PFSK-1 (cell line): Measurements from ENCODE around the gene RSRC1.

Source experiments
- POLR2AphosphoS5 ChIP-seq: IDR thresholded peaks from 2 replicates; pipeline ENCODE4 v1.6.1; 2012; ENCODE audit warnings: low read depth, mild to moderate bottlenecking, control low read depth, low read length, moderate library complexity
- TF ChIP-seq, protein P1 (sequence below), 2 experiments: IDR thresholded peaks; 2 replicates each; pipeline versions ENCODE4 v1.6.1 to v1.8.0; 2011 to 2012; ENCODE audit warnings: low read depth in 2 of 2, low read length in 2 of 2, control low read depth in 1 of 2, inconsistent platforms in 1 of 2, mild to moderate bottlenecking in 1 of 2, moderate library complexity in 1 of 2; ENCODE audit not compliant: insufficient read depth in 1 of 2

GRCh38 chr3:158407844-158408517, 298.1 kb downstream of the RSRC1 start:
- TF ChIP-seq, protein P1, sequence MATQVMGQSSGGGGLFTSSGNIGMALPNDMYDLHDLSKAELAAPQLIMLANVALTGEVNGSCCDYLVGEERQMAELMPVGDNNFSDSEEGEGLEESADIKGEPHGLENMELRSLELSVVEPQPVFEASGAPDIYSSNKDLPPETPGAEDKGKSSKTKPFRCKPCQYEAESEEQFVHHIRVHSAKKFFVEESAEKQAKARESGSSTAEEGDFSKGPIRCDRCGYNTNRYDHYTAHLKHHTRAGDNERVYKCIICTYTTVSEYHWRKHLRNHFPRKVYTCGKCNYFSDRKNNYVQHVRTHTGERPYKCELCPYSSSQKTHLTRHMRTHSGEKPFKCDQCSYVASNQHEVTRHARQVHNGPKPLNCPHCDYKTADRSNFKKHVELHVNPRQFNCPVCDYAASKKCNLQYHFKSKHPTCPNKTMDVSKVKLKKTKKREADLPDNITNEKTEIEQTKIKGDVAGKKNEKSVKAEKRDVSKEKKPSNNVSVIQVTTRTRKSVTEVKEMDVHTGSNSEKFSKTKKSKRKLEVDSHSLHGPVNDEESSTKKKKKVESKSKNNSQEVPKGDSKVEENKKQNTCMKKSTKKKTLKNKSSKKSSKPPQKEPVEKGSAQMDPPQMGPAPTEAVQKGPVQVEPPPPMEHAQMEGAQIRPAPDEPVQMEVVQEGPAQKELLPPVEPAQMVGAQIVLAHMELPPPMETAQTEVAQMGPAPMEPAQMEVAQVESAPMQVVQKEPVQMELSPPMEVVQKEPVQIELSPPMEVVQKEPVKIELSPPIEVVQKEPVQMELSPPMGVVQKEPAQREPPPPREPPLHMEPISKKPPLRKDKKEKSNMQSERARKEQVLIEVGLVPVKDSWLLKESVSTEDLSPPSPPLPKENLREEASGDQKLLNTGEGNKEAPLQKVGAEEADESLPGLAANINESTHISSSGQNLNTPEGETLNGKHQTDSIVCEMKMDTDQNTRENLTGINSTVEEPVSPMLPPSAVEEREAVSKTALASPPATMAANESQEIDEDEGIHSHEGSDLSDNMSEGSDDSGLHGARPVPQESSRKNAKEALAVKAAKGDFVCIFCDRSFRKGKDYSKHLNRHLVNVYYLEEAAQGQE (IDR thresholded peaks at IDR 0.05; ENCODE audit: insufficient read depth in 1 of 2, low read depth in 2 of 2, low read length in 2 of 2), result no peak
- no peak for TF ChIP-seq POLR2AphosphoS5
